Measurements from ENCODE around the gene ZBTB6.

GRCh38 chr9:122948313-122948712 lies 35.2 kb upstream of the ZBTB6 start:
- TF ChIP-seq CTCF (conservative IDR thresholded peaks at IDR 0.05 in 1 of 2, IDR thresholded peaks at IDR 0.05 in 1 of 2; ENCODE audit: low read depth in 1 of 2, low read length in 2 of 2) (no peak), EZH2 (IDR thresholded peaks at IDR 0.05; ENCODE audit: low read length, missing control alignments) (no peak)
